NB4 (cell line): ENCODE measurements around the gene OS9.

ENCODE experiments used
- MAX ChIP-seq: IDR thresholded peaks from 2 replicates; pipeline ENCODE4 v1.6.1; 2011; ENCODE audit warnings: low read depth, low read length
- POLR2A ChIP-seq: IDR thresholded peaks from 2 replicates; pipeline ENCODE4 v1.6.1; 2011; ENCODE audit warnings: mild to moderate bottlenecking; ENCODE audit not compliant: insufficient read length; ENCODE audit errors: extremely low read depth
- TF ChIP-seq, protein P1 (sequence below): IDR thresholded peaks from one replicate; pipeline ENCODE4 v1.5.1; 2012; ENCODE audit warnings: low read depth, low read length

DNA sequence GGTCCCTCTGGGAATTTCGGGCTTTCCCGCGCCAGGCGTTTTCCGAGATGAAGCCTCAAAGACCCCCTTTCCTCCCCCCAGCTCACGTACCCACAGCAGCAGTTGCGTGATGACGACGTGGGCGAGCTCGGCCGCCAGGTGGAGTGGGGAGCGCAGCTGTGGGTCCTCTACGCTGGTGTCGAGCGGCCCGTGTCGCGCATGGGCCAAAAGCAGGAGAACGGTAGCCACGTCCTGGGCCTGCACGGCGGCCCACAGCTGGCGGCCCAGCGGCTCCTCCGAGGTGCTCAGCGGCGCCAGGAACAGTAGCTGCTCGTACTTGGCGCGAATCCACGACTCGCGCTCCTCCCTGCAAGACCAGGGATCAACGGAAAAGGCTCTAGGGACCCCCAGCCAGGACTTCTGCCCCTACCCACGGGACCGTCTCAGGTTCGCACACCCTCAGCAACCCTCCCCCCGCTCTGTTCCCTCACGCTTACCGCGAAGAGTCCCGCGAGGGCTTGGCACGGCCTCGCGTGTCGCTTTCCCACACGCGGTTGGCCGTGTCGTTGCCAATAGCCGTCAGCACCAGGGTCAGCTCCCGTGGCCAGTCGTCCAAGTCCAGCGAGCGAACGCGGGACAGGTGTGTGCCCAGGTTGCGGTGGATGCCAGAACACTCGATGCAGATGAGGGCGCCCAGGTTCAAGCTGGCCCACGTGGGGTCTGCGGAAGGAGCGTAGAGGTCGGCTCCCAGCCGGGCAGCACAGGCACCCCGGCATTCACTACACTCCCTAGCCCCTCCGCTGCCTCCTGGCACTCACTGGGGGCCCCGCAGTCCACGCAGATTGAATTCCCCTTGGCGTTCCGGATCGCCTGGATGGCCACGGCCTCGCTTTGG is 33.2 kb downstream of the OS9 start:
- TF ChIP-seq, protein P1, sequence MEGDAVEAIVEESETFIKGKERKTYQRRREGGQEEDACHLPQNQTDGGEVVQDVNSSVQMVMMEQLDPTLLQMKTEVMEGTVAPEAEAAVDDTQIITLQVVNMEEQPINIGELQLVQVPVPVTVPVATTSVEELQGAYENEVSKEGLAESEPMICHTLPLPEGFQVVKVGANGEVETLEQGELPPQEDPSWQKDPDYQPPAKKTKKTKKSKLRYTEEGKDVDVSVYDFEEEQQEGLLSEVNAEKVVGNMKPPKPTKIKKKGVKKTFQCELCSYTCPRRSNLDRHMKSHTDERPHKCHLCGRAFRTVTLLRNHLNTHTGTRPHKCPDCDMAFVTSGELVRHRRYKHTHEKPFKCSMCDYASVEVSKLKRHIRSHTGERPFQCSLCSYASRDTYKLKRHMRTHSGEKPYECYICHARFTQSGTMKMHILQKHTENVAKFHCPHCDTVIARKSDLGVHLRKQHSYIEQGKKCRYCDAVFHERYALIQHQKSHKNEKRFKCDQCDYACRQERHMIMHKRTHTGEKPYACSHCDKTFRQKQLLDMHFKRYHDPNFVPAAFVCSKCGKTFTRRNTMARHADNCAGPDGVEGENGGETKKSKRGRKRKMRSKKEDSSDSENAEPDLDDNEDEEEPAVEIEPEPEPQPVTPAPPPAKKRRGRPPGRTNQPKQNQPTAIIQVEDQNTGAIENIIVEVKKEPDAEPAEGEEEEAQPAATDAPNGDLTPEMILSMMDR: no peak
- TF ChIP-seq POLR2A (no peak), MAX (no peak)
